Tibial artery (tissue), 4 donors: ENCODE data around the gene SNTG2.
"Not testable (repeated sequence)": the region's sequence is repeated elsewhere in the genome, so short reads cannot be mapped to it uniquely, and the experiment has no call there.

Source experiments
- DNase-seq, 2 donors: peaks; one replicate each; pipeline ENCODE4 v3.0.0-alpha.2; 2019
- H3K27ac ChIP-seq, 2 donors: fragments of 200-600 bp; sonication (generic) in 1 of 2; 1 replicate in 1 of 2; 2 replicates in 1 of 2; pipeline ENCODE4 v1.5.1; 2018 to 2019; ENCODE audit warnings: mild to moderate bottlenecking in 1 of 2
- H3K27me3 ChIP-seq, 2 donors: fragments of 200-600 bp; sonication (generic) in 1 of 2; one replicate each; pipeline versions ENCODE4 v1.5.1 to v1.6.0; 2016 to 2019
- H3K36me3 ChIP-seq, 3 donors: fragments of 200-600 bp; sonication (generic) in 2 of 3; one replicate each; pipeline ENCODE4 v1.5.1; 2016 to 2019; ENCODE audit warnings: mild to moderate bottlenecking in 2 of 3
- H3K4me1 ChIP-seq, 4 donors: fragments of 200-600 bp; sonication (generic) in 2 of 4; 1 replicate in 3 of 4; 2 replicates in 1 of 4; pipeline ENCODE4 v1.5.1; 2016 to 2019
- H3K4me3 ChIP-seq, 2 donors: fragments of 200-600 bp; sonication (generic) in 1 of 2; 1 replicate in 1 of 2; 2 replicates in 1 of 2; pipeline ENCODE4 v1.5.1; 2018 to 2019; ENCODE audit warnings: mild to moderate bottlenecking in 2 of 2
- H3K9me3 ChIP-seq, 3 donors: fragments of 200-600 bp; sonication (generic) in 1 of 3; one replicate each; pipeline ENCODE4 v1.5.1; 2016 to 2019
- intact Hi-C: fragments of 100-400 bp; cut with DNase I; formaldehyde crosslinking; loops from one replicate; pipeline ENCODE4 v1.15.0; 2023; ENCODE audit warnings: low total_unique reads
- TF ChIP-seq, protein P1 (sequence below), 2 experiments: fragments of 200-600 bp in 1 of 2; fragments of 450-650 bp in 1 of 2; IDR thresholded peaks; one replicate each; pipeline ENCODE4 v1.5.1; 2017 to 2019; ENCODE audit warnings: antibody characterized with exemption in 2 of 2, mild to moderate bottlenecking in 1 of 2, moderate library complexity in 1 of 2

Gene SNTG2

DNA sequence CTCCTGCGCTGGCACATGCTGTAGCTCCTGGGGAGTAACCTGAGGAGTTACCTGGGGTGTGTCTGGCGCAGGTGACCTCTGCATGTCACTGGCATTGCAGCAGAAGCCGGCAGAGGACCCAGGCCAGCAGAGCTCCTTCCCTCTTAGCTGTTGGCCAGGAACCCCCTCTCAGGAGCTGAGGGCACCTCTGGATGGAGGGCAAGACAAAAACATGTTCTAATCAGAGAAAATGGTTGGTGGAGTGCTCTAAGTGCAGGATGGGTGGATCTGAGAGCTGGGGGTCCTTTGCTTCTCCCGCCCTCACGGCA, 44.9 kb upstream of the SNTG2 start:
- no peaks in the 10 kb centered on the region for H3K9me3 ChIP-seq
- TF ChIP-seq, protein P1, sequence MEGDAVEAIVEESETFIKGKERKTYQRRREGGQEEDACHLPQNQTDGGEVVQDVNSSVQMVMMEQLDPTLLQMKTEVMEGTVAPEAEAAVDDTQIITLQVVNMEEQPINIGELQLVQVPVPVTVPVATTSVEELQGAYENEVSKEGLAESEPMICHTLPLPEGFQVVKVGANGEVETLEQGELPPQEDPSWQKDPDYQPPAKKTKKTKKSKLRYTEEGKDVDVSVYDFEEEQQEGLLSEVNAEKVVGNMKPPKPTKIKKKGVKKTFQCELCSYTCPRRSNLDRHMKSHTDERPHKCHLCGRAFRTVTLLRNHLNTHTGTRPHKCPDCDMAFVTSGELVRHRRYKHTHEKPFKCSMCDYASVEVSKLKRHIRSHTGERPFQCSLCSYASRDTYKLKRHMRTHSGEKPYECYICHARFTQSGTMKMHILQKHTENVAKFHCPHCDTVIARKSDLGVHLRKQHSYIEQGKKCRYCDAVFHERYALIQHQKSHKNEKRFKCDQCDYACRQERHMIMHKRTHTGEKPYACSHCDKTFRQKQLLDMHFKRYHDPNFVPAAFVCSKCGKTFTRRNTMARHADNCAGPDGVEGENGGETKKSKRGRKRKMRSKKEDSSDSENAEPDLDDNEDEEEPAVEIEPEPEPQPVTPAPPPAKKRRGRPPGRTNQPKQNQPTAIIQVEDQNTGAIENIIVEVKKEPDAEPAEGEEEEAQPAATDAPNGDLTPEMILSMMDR (IDR thresholded peaks at IDR 0.05) = no peak
- no peaks in the 10 kb centered on the region for H3K36me3 ChIP-seq
- H3K4me3 ChIP-seq = no peak overlapping the region
- peaks cover 0 to 12% of the 10 kb centered on the region in 2 donors for H3K27me3 ChIP-seq
- DNase-seq = no peak
- H3K27ac ChIP-seq = no peak overlapping the region
- H3K4me1 ChIP-seq = no peaks in the 10 kb centered on the region
- intact Hi-C loops = no loop called here

DNA sequence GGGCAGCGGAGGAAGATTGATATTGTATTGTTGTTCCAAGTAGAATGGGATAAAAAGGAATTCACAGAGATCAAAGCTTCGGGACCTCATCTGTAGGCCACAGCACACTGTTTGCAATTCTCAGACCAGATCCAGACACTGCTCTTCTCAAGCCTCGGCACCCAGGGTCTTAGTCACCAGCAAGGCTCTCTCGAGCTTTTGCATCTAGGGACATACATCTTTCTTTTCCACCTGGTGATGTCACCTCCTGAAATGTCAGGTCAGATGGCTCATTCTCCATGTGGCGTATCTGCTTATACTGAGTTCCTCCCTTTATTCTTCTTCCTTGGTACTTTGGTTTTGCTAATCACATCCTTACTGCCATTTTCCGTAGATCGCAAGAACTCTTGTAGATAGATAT, 42.9 kb upstream of the SNTG2 start:
- TF ChIP-seq, protein P1 (IDR thresholded peaks at IDR 0.05) = no peak
- H3K36me3 ChIP-seq = no peaks in the 10 kb centered on the region
- H3K27me3 ChIP-seq = peaks cover 0 to 12% of the 10 kb centered on the region in 2 donors
- DNase-seq = no peak
- H3K4me3 ChIP-seq = no peak overlapping the region
- no peaks in the 10 kb centered on the region for H3K4me1 ChIP-seq
- H3K9me3 ChIP-seq = no peaks in the 10 kb centered on the region
- H3K27ac ChIP-seq = no peak overlapping the region
- intact Hi-C loops = no loop called here

DNA sequence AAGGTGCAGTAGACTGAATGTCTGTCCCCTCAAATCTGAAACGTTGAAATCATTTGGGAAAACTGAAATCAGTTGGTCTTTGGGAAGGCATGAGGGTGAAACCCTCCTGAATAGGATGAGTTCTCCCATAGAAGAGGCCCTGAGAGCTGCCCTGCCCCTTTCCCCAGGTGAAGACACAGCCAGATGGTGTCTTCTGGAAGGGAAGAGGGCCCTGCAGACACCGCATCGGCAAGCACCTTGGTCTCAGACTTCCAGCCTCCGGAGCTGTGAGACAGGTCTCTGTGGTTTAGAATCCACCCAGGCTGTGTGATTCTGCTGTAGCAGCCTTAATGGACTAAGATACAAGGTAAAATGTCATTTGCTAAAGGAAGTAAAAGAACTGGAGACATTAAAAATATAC, 42.1 kb upstream of the SNTG2 start:
- DNase-seq = no peak
- H3K4me3 ChIP-seq = no peak overlapping the region
- H3K4me1 ChIP-seq = no peaks in the 10 kb centered on the region
- no peaks in the 10 kb centered on the region for H3K9me3 ChIP-seq
- H3K27ac ChIP-seq = no peak overlapping the region
- no peaks in the 10 kb centered on the region for H3K36me3 ChIP-seq
- peaks cover 0 to 12% of the 10 kb centered on the region in 2 donors for H3K27me3 ChIP-seq
- TF ChIP-seq, protein P1 (IDR thresholded peaks at IDR 0.05) = no peak
- intact Hi-C loops = no loop called here

DNA sequence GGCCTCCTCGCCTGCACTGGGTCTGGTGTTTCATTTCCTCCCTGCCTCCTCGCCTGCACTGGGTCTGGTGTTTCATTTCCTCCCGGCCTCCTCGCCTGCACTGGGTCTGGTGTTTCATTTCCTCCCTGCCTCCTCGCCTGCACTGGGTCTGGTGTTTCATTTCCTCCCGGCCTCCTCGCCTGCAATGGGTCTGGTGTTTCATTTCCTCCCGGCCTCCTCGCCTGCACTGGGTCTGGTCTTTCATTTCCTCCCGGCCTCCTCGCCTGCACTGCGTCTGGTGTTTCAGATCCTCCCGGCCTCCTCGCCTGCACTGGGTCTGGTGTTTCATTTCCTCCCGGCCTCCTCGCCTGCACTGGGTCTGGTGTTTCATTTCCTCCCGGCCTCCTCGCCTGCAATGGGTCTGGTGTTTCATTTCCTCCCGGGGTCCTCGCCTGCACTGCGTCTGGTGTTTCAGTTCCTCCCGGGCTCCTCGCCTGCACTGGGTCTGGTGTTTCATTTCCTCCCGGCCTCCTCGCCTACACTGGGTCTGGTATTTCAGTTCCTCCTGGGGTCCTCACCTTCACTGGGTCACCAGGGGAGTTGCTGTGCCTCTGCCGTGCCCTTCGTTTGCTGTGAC, 40.8 kb upstream of the SNTG2 start:
- H3K27me3 ChIP-seq = peaks cover 0 to 10% of the 10 kb centered on the region in 2 donors
- intact Hi-C loops, H3K4me1 ChIP-seq, H3K9me3 ChIP-seq, H3K4me3 ChIP-seq, H3K36me3 ChIP-seq, DNase-seq, H3K27ac ChIP-seq: not testable (repeated sequence)

DNA sequence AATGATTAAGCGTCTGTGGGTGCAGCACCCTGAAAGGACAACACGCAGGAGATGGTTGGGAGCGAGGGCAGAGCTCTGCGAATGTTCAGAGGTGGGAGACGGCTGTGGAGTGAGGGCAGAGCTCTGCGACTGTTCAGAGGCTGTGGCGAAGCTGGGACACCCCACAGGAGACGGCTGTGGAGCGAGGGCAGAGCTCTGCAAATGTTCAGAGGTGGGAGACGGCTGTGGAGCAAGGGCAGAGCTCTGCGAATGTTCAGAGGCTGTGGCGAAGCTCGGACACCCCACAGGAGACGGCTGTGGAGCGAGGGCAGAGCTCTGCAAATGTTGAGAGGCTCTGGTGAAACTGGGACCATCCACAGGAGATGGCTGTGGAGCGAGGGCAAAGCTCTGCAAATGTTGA, 40.0 kb upstream of the SNTG2 start:
- Histone ChIP-seq H3K4me3 (no peak overlapping the region), H3K27me3 (peaks cover 0 to 3% of the 10 kb centered on the region in 2 donors), H3K9me3 (no peaks in the 10 kb centered on the region), H3K27ac (no peak overlapping the region), H3K36me3 (no peaks in the 10 kb centered on the region), H3K4me1 (no peaks in the 10 kb centered on the region)
- DNase-seq = no peak
- TF ChIP-seq, protein P1 (IDR thresholded peaks at IDR 0.05) = no peak
- intact Hi-C loops = no loop called here

DNA sequence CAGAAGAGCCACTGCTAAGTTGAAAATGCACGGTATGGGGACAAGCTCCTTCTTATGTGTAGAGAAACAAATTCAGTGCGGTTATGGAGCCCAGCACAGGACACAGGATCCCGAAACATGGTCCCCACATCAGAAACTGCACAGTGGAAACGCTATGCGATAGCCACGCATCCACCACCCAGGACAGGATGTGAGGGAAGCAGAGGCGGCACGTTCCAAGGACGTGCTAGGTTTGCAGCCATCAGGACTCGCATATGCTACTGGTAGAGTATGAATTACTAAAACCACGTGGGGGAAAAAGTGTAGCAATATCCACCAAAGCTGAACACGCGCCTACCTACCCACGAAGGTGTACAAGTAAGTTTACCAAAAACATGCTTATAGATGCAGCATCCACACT, 34.7 kb upstream of the SNTG2 start:
- intact Hi-C loops = no loop called here

More for the DNA sequence above, 34.7 kb upstream of the SNTG2 start:
- no peak for DNase-seq
- Histone ChIP-seq H3K9me3 (no peaks in the 10 kb centered on the region), H3K4me1 (no peaks in the 10 kb centered on the region), H3K27ac (no peak overlapping the region), H3K27me3 (peaks cover 0 to 6% of the 10 kb centered on the region in 2 donors), H3K4me3 (no peak overlapping the region), H3K36me3 (no peaks in the 10 kb centered on the region)
- TF ChIP-seq, protein P1 (IDR thresholded peaks at IDR 0.05) = no peak
